Heart left ventricle (tissue), 16 donors: ENCODE results near the gene CNOT3. TPM values are rescaled to one million over a fixed set of nuclear protein-coding genes. Genes with fewer than 3 reads are reported as not detected.

Experiments used
- ATAC-seq, 4 donors: fragments of 200-7000 bp; cut with Tn5 transposase; one replicate each; pipeline ENCODE4 v1.9.1; 2020 to 2022; ENCODE audit warnings: moderate library complexity in 4 of 4, mild to moderate bottlenecking in 3 of 4, moderate number of reproducible peaks in 1 of 4
- DNase-seq, 5 donors: peaks; one replicate each; pipeline ENCODE4 v3.0.0-alpha.2; 2020
- H3K27ac ChIP-seq, 12 donors: fragments of 200-600 bp; sonication (generic) in 4 of 12; one replicate each; pipeline versions ENCODE4 v1.5.0 to v1.8.0; 2016 to 2022; ENCODE audit warnings: mild to moderate bottlenecking in 2 of 12
- H3K27me3 ChIP-seq, 9 donors: fragments of 200-600 bp; sonication (generic) in 2 of 9; one replicate each; pipeline versions ENCODE4 v1.5.1 to v1.8.0; 2016 to 2022; ENCODE audit warnings: mild to moderate bottlenecking in 3 of 9
- H3K36me3 ChIP-seq, 9 donors: fragments of 200-600 bp; sonication (generic) in 2 of 9; one replicate each; pipeline versions ENCODE4 v1.5.0 to v1.8.0; 2018 to 2022; ENCODE audit warnings: mild to moderate bottlenecking in 2 of 9
- H3K4me1 ChIP-seq, 12 donors: fragments of 200-600 bp; sonication (generic) in 4 of 12; one replicate each; pipeline versions ENCODE4 v1.5.0 to v1.8.0; 2016 to 2022; ENCODE audit warnings: mild to moderate bottlenecking in 3 of 12
- H3K4me3 ChIP-seq, 12 donors: fragments of 200-600 bp; sonication (generic) in 4 of 12; one replicate each; pipeline versions ENCODE4 v1.5.0 to v1.8.0; 2017 to 2022; ENCODE audit warnings: mild to moderate bottlenecking in 9 of 12, moderate library complexity in 4 of 12
- H3K9me3 ChIP-seq, 12 donors: fragments of 200-600 bp; sonication (generic) in 4 of 12; one replicate each; pipeline versions ENCODE4 v1.5.0 to v1.8.0; 2016 to 2022; ENCODE audit warnings: mild to moderate bottlenecking in 1 of 12
- POLR2A ChIP-seq, 2 donors: fragments of 450-650 bp; IDR thresholded peaks; one replicate each; pipeline ENCODE4 v1.6.1; 2017; ENCODE audit warnings: antibody characterized with exemption in 2 of 2, mild to moderate bottlenecking in 2 of 2, moderate library complexity in 2 of 2
- WGBS, 4 donors: extraction: QIAGEN DNeasy Blood & Tissue Kit in 2 of 4; methylation state at CpG; one replicate each; pipeline versions ENCODE4 v1.1.5 to v1.1.7; 2013 to 2018; 5-methylcytosine and 5-hydroxymethylcytosine counted together
- intact Hi-C, 10 donors: fragments of 100-400 bp; cut with DNase I; formaldehyde crosslinking; loops; one replicate each; pipeline versions ENCODE4 v1.11.1 to v1.14.2; 2022
- polyA plus RNA-seq, 2 donors: library from polyadenylated mRNA; stranded (reverse); fragments of 200-250 nt; gene quantifications; one replicate each; pipeline ENCODE4 v1.2.3, GENCODE V29; 2013
- total RNA-seq, 9 donors: library from RNA; depleted of rRNA in 2 of 9; stranded (reverse); fragments of >200 nt in 2 of 9; fragmentation: NEBNext Ultra II Directional in 3 of 9; extraction: Animal tissue kit (Norgen Biotek cat#: 25700) in 3 of 9; gene quantifications; one replicate each; pipeline versions ENCODE4 v1.1.0 to v1.2.4, GENCODE V29; 2016 to 2023
- TF ChIP-seq, protein P1 (sequence below), 12 donors: fragments of 200-600 bp; sonication (generic) in 4 of 12; IDR thresholded peaks; one replicate each; pipeline versions ENCODE4 v1.5.0 to v1.8.0; 2018 to 2022; ENCODE audit warnings: antibody characterized with exemption in 12 of 12, mild to moderate bottlenecking in 5 of 12
- donor health status: ischemic (EF 13 %, LVEDD 7.1; RV severe dilation, severe dysfunction).
- donor health status: healthy with polysubstance abuse.
- donor health status: DM: no; HTN: yes; CAD: no.
- donor health status: DM: no; HTN: no; CAD: no.
- donor health status: ischemic (EF 25% LVEDD 6.9; RV normal size, moderate dysfunction).
- donor health status: ischemic (EF 25% LVEDD 5.7; RV mildly dilated, moderate dysfunction).
- donor health status: healthy.
- donor health status: DM: yes; HTN: yes; CAD: no.
- donor health status: ischemic (EF 35%, LVEDD 5.7; RV mildly dilated, moderate dysfunction).
- donor health status: nonischemic (EF 11% LVEDD 7.7; RV severe dilation, severe dysfunction).
- donor health status: DM: yes; HTN: yes; CAD: no.
- donor health status: PGD.
- donor health status: ischemic (EF 29% LVEDD 5.4; RV normal size, mild dysfunction).
- donor health status: nonischemic (EF 23%, LVEDD 6.1; RV moderate dilation, normal function).

The CNOT3 gene
- total and polyA plus RNA-seq, 11 donors, result 12.6 to 28.2 (median 18.1) TPM

DNA sequence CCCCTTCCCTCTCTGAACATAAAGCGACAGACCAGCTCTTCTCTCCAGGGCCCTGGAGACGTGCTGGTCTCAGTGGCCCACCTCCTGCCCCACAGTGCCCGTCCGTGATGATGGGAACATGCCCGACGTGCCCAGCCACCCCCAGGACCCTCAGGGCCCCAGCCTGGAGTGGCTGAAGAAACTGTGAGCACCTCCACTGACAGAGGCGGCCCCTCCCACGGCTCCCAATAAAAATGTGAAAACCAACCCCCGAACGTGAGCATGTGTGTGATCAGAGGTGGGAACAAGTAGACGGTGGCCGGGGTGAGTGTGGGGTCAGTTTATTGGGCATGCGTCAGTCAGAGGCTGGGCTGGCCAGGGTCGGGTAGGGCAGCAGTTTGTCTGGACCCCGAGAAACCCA is 30.8 kb upstream of the CNOT3 start:
- no peak for TF ChIP-seq POLR2A (IDR thresholded peaks at IDR 0.05)
- TF ChIP-seq, protein P1, sequence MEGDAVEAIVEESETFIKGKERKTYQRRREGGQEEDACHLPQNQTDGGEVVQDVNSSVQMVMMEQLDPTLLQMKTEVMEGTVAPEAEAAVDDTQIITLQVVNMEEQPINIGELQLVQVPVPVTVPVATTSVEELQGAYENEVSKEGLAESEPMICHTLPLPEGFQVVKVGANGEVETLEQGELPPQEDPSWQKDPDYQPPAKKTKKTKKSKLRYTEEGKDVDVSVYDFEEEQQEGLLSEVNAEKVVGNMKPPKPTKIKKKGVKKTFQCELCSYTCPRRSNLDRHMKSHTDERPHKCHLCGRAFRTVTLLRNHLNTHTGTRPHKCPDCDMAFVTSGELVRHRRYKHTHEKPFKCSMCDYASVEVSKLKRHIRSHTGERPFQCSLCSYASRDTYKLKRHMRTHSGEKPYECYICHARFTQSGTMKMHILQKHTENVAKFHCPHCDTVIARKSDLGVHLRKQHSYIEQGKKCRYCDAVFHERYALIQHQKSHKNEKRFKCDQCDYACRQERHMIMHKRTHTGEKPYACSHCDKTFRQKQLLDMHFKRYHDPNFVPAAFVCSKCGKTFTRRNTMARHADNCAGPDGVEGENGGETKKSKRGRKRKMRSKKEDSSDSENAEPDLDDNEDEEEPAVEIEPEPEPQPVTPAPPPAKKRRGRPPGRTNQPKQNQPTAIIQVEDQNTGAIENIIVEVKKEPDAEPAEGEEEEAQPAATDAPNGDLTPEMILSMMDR (IDR thresholded peaks at IDR 0.05), result no peak
- no peak overlapping the region for H3K4me3 ChIP-seq
- peaks cover 0 to 68% (median 61%) of the 10 kb centered on the region in 9 donors for H3K36me3 ChIP-seq
- H3K4me1 ChIP-seq, result peaks cover 3 to 18% (median 11%) of the 10 kb centered on the region in 12 donors
- DNase-seq (no peak), ATAC-seq (no peak)
- no peak overlapping the region for H3K27ac ChIP-seq
- intact Hi-C loops, result loop anchor here in 1 of 10 donors (10.0 kb wide), 1 partner anchor 232 kb away; no protein-coding TSS in a partner anchor
- H3K9me3 ChIP-seq, result no peaks in the 10 kb centered on the region
- H3K27me3 ChIP-seq, result no peaks in the 10 kb centered on the region
- WGBS, 4 donors, result 72 to 78% (median 76%) methylated on average over 15 of the region's 15 CpGs

DNA sequence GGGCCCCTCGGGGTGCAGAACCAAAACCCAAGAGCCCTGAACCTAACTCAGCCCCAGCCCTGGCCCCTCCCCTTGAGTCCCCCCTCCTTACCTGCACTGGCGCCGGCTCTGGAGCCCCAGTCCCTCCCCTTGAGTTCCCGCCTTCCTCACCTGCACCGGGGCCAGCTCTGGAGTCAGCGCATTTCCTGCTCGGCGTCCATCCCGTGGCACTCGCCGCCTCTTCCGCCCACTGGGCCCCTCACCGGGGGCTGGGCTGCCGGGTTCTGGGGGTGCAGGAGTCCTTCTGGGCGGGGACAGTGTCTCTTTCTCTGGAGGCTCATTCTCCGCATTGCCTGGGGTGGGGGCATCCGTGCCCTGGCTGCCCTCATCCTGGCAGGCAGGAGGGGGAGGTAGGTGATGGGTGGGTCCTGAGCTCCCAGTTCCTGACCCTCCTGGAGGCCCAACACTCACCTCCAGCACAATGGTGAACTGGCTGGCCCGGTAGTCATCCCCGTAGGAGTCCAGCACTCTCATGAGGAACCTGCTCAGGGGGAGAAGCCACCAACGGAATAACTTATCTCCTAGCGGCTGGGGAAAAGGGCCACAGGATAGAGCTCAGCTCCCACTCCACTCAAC is 29.6 kb upstream of the CNOT3 start:
- DNase-seq (peak in 1 of 5 donors; percentile 20), ATAC-seq (no peak)
- intact Hi-C loops, result loop anchor here in 1 of 10 donors (10.0 kb wide), 1 partner anchor 233 kb away; no protein-coding TSS in a partner anchor
- H3K27me3 ChIP-seq, result no peaks in the 10 kb centered on the region
- peaks cover 0 to 76% (median 62%) of the 10 kb centered on the region in 9 donors for H3K36me3 ChIP-seq
- WGBS, 4 donors, result 78 to 82% (median 79%) methylated on average over 17 to 21 of the region's 21 CpGs
- H3K9me3 ChIP-seq, result no peaks in the 10 kb centered on the region
- TF ChIP-seq, protein P1 (IDR thresholded peaks at IDR 0.05), result no peak
- TF ChIP-seq POLR2A (IDR thresholded peaks at IDR 0.05), result no peak
- H3K27ac ChIP-seq, result no peak overlapping the region
- peaks cover 3 to 14% (median 7%) of the 10 kb centered on the region in 12 donors for H3K4me1 ChIP-seq
- no peak overlapping the region for H3K4me3 ChIP-seq

DNA sequence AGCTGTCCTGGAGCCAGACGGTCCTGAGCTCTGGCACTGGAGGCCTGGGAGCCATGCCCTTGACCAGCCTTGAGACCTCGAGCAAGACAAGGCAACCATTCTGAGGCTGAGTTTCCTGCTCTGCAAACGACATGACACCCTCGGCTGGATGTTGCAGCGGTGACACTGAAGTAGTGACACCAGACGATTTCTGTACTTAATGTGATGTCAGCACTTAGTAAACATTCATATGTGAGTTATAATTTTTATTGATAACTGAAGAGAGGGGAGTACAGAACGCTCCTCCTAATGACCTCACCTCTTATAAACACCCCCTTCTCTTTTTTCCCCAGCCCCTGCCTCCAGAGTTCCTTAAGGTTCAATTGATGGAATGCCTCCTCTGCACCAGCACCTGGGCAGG is 29.1 kb upstream of the CNOT3 start:
- peaks cover 0 to 76% (median 62%) of the 10 kb centered on the region in 9 donors for H3K36me3 ChIP-seq
- ATAC-seq, result no peak
- H3K27me3 ChIP-seq, result no peaks in the 10 kb centered on the region
- intact Hi-C loops, result loop anchor here in 1 of 10 donors (10.0 kb wide), 1 partner anchor 234 kb away; no protein-coding TSS in a partner anchor
- no peak overlapping the region for H3K4me3 ChIP-seq
- DNase-seq, result no peak
- H3K4me1 ChIP-seq, result peaks cover 2 to 11% (median 4%) of the 10 kb centered on the region in 12 donors
- WGBS, 4 donors, result 67 to 73% (median 68%) methylated on average over 6 to 7 of the region's 7 CpGs
- H3K27ac ChIP-seq, result no peak overlapping the region
- TF ChIP-seq, protein P1 (IDR thresholded peaks at IDR 0.05), result no peak
- TF ChIP-seq POLR2A (IDR thresholded peaks at IDR 0.05), result no peak
- no peaks in the 10 kb centered on the region for H3K9me3 ChIP-seq

DNA sequence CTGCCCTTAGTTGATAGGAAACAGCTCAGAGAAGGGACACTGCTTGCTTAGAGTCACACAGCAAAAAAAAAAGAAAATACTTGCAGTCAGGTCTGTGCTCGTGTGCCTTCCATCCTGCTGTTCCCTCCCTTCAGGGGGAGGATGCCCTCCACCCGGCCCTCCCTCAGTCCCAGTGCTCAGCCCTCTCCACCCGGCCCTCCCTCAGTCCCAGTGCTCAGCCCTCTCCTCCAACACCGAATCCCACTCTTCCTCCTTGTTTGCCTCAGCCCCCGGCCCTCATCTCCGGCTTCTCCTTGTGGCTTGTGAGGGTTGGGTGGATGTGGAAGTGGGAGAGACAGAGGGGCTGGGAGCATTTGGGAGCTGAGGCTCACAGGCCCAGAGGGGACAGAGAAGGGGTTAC is 27.9 kb upstream of the CNOT3 start:
- Histone ChIP-seq H3K4me3 (no peak overlapping the region), H3K36me3 (peaks cover 0 to 76% (median 62%) of the 10 kb centered on the region in 9 donors), H3K9me3 (no peaks in the 10 kb centered on the region), H3K4me1 (peaks cover 0 to 11% (median 9%) of the 10 kb centered on the region in 12 donors), H3K27me3 (no peaks in the 10 kb centered on the region), H3K27ac (no peak overlapping the region)
- TF ChIP-seq, protein P1 (IDR thresholded peaks at IDR 0.05), result no peak
- TF ChIP-seq POLR2A (IDR thresholded peaks at IDR 0.05), result no peak
- intact Hi-C loops, result loop anchor here in 1 of 10 donors (10.0 kb wide), 1 partner anchor 235 kb away; no protein-coding TSS in a partner anchor
- 70 to 80% (median 73%) methylated on average over 6 of the region's 6 CpGs for WGBS, 4 donors
- ATAC-seq (peak in 1 of 4 donors; percentile 32), DNase-seq (peak in 1 of 5 donors; percentile 13)
